Measurements from ENCODE around the gene IQCH.
A peak's percentile ranks its signal among the peaks of the same experiment; 100 is the strongest.
"Not testable (repeated sequence)": the region's sequence is repeated elsewhere in the genome, so short reads cannot be mapped to it uniquely, and the experiment has no call there.

The IQCH gene

DNA sequence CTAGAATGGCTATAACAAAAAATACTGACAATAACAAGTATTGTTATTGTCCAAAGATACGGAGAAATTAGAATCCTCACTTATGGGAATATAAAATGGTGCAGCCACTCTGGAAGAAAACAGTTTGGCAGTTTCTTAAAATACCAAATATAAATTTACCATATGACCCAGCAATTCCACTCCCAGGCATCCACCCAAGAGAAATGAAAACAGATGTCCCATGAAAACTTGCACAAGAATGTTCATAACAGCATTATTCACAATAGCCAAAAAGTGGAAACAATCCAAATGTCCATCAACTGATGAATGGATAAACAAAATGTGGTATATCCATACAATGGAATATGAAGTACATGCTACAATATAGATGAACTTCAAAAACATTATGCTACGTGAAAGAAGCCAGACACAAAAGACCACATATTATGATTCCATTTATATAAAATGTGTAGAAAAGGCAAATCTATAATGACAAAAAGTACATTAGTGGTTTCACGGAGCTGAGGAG is 9.6 kb upstream of the IQCH start:
- DNase-seq = no peak
- intact Hi-C loops (cut with DNase I) = no loop called here

DNA sequence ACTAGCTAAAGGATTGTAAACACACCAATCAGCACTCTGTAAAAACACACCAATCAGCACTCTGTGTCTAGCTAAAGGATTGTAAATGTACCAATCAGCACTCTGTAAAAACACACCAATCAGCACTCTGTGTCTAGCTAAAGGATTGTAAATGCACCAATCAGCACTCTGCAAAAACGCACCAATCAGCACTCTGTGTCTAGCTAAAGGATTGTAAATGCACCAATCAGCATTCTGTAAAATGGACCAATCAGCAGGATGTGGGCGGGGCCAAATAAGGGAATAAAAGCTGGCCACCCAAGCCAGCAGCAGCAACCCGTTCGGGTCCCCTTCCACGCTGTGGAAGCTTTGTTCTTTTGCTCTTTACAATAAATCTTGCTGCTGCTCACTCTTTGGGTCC is 8.0 kb upstream of the IQCH start:
- DNase-seq; intact Hi-C loops (cut with DNase I): not testable (repeated sequence)

DNA sequence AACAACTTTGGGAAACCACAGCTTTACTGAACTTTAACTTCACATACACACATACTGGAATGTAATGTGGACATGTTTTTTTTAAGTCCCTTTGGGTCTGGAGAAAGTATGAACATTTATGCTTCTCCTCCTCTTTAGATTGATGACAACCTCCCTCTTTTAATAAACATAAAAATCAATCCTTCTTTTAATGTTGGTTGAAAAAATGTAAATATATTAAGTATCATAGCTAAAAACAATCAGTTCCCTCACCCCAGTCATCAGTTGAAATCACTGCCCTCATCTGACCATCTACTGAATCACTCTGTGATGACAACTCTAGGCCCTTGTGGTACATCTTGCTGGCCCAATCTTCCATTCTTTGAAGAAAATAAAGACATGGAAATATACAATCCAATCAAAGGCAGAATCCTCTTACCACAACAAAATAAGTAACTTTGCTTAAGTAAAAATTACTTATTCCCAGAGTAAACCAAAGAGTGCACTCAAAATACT is 6.5 kb upstream of the IQCH start:
- intact Hi-C loops (cut with DNase I) = no loop called here
- no peak for DNase-seq

DNA sequence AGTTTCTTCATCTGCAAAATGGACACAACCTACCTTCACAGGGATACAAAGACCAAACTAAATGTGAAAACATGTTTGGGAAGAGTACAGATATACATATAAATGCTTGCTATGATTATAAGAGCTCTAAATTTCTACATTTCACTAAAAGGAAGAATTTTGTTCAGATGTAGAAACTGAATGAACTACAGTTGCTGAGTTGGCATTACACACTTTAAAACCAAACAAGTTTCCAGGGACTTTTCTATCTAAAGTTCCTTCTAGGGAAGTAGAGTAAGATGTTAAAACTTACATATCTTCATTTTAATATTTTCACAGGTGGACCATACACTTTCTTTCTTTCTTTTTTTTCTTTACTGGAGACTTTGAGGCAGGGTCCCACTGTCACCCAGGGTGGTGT is 4.8 kb upstream of the IQCH start:
- no peak for DNase-seq
- intact Hi-C loops (cut with DNase I) = loop anchor here (10.0 kb wide), 1 partner anchor 585 kb away; no protein-coding TSS in a partner anchor

DNA sequence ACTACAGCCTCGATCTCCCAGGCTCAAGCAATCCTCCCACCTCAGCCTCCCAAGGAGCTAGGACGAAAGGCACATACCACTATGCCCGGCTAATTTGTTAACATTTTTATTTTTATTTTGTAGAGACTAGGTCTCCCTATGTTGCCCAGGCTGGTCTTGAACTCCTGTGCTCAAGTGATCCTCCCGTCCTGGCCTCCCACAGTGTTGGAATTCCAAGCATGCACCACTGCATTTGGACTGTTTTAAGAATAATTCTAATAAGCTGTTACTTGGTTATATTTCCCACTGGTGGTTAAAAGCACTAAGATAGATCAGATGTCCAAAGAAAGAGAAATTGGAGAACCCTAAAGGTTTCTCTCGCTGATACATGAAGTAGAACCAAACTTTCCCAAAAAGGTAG is 3.3 kb upstream of the IQCH start:
- DNase-seq = no peak
- intact Hi-C loops (cut with DNase I) = loop anchor here (10.0 kb wide), 1 partner anchor 583 kb away; no protein-coding TSS in a partner anchor

DNA sequence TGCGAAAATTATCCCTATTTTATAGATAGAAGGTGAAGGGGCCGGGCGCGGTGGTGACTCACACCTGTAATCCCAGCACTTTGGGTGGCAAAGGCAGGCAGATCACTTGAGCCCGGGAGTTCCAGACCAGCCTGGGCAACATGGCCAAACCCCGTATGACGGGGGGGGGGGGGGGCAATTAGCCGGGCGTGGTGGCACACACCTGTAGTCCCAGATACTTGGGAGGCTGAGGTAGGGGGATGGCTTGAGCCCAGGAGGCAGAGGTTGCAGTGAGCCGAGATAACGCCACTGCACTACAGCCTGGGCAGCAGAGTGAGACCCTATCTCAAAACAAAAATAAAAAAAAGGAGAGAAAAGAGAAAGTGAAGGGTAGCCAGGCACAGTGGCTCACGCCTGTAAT is 1.5 kb upstream of the IQCH start:
- intact Hi-C loops (cut with DNase I) = loop anchor here (10.0 kb wide), 1 partner anchor 582 kb away; no protein-coding TSS in a partner anchor
- DNase-seq = peak in 1 of 10 donors; percentile 53

DNA sequence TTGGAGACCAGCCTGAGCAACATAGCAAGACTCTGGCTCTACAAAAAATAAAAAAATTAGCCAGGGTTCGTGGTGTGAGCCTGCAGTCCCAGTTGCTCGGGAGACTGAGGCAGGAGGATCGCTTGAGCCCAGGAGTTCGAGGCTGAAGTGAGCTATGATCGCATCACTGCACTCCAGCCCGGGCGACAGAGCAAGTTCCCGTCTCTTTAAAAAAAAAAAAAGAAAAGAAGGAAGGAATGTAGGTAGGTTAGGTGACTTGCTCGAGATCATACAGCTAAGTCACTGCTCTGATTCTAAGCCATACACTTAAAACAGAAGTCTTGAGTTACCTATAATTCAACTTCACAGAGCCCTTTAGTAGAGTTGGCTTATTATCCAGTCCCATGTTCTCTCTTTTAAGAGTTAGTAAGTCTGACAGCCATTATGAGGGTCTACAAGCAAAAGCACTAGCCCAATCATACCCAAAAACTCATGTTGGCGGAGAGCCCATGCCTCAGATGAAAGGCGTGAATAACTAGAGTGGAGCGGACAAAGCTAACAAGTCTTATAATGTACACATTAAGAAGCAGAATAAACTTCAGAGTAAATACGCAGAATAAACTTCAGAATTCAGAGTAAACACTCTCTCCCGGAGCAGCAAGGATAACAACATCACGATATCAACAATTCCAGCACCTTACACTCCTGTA is 893 bp upstream of the IQCH start:
- intact Hi-C loops (cut with DNase I) = loop anchor here (10.0 kb wide), 1 partner anchor 581 kb away; no protein-coding TSS in a partner anchor
- no peak for DNase-seq

DNA sequence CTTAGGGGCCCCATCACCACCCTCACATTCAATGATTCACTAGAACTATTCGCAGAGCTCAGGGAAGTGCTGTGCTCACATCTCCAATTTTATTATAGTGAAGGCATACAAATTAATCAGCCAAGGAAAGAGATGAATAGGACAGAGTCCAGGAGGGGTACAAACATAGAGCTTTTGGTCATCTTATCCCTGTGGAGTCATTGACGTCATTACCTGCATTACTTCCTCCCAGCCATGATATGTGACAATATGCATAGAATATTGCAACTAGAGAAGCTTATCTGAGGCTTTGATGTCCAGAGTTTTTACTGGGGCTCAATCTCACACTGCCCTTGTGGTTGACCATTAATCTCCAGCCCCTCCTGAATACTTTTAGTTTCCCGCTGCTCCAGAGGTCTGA is 1.5 kb downstream of the IQCH start:
- intact Hi-C loops (cut with DNase I) = loop anchor here (10.0 kb wide), 1 partner anchor 579 kb away; no protein-coding TSS in a partner anchor
- DNase-seq = no peak

DNA sequence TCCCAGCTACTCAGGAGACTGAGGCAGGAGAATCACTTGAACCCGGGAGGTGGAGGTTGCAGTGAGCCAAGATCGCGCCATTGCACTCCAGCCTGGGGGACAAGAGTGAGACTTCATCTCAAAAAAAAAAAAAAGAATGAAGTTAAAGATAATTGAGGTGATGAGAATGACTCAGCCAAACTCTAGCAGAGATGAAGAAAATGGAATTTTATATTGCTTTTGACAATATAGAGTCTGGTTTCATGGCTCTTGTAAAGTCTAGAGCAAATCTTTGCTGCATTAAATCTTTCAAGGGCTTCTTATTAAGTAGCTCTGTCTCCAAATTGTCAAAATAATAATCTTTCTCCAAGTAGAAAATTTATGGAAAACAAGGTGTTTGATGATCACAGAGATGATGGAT is 3.8 kb downstream of the IQCH start:
- not testable (repeated sequence) for DNase-seq
- intact Hi-C loops (cut with DNase I) = loop anchor here (10.0 kb wide), 1 partner anchor 576 kb away; no protein-coding TSS in a partner anchor

DNA sequence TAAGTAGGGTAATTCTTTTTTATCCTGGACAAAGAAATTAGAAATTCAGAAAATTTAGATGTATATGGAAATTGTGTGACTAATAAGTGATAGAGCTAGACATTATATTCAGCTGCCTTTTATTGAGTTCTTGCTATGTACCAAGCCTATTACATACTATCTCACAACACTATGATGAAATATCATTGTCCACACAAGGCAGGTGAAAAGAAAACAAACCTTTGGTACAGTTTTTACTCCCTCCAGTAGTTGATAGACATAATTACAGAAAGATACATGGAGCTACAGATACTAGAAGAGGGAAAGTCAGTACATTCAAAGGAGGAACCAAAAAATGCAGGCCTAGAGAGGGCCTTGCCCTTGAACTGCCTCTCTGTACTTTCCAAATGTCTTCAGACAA is 4.8 kb downstream of the IQCH start:
- intact Hi-C loops (cut with DNase I) = loop anchor here (10.0 kb wide), 1 partner anchor 575 kb away; no protein-coding TSS in a partner anchor
- no peak for DNase-seq

DNA sequence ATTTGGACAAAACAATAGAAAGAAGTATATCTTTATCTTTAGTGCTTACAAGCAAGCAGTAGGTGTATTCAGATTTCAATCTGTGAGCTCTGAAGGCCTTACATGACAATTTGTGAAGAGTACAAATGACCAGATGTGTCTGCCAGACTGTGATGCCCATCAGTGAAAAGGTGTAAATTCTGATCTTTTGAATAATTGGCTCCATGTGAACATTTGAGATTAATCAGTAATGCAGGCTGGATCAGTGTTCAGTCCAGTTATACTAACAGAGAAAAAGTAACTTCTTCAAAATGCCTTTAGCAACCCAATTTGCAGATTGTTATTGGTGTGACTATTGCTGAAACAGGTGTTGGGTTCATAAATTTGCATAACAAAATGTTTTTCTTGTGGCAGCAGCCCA is 5.2 kb downstream of the IQCH start:
- DNase-seq = no peak
- intact Hi-C loops (cut with DNase I) = loop anchor here (10.0 kb wide), 1 partner anchor 575 kb away; no protein-coding TSS in a partner anchor

DNA sequence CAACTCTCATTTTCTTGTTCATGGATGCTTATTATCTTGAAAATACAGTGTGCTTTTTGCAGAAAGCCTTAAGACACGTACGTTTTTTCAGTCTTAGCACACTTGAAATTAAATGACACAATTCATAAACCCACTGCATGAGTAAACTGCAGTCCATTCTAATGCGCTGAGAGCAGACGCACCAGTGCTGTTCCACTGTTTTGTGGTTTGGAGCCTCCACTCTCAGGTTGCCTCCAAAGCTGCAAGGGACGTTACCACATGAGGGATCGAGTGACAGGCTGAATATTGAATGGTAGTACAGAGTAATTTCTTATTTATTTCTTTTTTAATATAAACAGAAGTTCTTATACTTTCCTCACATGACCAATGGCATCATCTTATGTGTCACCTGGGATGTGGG is 12.3 kb downstream of the IQCH start:
- intact Hi-C loops (cut with DNase I) = no loop called here
- DNase-seq = no peak

DNA sequence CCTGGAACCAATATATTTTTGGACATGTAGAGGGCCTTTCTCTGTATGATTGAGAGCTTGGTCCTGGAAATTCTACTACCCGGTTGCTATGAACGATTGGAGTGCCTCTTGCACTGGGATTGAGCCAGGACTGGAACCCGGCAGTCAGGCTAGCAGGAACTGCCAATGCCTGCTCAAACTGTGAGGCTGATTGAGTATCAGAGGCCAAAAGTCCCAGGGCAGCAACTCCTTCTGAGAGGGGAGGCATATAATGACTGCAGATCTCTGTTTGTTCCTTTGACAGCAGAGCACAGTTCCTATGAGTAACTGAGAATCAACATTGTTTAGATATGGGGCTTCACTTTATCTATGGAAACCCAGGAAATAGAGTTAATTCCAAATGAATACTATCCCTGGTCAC is 12.9 kb downstream of the IQCH start:
- no peak for DNase-seq
- intact Hi-C loops (cut with DNase I) = no loop called here

DNA sequence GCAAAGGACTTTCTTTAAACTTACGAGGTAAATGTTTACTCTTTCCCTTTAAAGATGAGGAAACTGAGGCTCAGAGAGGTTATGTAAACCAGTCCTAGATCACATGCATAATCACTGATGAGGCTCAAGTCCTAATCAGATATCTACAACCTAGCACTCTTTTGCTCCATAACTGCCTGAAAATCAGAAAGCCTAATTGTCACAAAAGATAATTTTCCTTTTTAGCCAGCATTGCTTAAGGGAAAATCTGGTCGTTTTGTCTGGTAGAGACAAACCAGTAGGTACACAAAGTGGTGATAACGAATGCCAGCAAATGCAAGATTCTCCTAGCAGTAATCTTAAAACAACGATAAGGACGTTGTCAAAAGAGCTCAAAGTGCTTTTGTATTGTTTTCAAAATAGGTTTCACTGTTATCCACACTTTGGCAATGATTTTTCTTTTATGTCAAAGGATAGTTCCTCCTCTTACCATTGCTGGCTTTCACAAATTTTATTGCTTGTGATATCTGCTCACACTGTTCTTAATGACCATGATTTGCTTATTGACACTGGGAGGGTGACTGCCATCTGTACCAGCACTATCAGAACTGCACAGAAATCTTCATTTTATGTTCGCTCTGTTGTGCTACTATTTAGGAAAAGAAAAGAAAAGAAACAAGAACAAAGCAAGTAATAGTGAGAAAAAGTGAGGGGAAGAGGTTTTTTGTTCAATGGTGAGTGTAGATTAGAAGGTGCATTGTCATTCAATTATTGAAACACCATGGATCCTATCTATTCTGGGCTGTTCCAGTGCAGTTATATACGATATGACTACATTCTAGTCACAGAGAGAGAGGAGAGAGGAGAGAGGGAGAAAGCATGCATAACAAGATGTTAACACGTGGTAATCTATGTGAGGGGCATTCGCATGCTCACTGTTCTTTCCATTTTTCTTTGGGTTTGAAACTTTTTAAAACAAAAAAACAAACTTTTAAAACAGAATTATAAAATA is 13.7 kb downstream of the IQCH start:
- intact Hi-C loops (cut with DNase I) = no loop called here
- DNase-seq = no peak

DNA sequence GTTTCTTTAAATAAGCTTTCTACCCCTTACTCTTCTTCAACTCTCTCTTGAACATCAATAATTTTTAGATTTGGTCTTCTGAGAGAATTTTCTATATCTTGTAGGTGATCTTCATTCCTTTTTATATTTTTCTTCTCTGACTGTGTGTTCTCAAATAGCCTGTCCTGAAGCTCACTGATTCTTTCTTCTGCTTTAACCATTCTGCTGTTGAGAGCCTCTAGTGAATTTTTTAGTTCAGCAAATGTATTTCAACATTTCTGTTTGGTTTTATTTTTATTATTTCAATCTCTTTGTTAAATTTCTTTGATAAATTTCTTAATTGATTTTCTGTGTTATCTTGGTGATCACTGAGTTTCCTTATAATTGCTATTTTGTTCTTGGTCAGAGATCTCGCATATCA is 19.6 kb downstream of the IQCH start:
- intact Hi-C loops (cut with DNase I) = no loop called here
- DNase-seq = no peak

DNA sequence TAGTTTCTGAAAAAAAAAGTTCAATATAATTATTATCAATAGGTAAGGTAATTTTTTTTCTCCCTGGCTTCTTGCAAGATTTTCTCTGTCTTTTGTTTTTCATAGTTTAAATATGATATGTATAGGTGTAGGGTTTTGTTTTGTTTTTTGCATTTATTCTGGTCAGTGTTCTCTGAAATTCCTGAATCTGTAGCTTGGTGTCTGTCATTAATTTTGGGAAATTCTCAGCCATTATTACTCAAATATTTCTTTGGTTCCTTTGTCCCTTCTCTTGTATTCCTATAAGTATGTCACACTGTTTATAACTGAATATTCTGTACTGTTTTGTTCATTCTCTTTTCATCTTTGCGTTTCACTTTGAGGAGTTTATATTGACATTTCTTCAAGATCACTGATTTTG is 22.1 kb downstream of the IQCH start:
- intact Hi-C loops (cut with DNase I) = no loop called here
- DNase-seq = no peak

DNA sequence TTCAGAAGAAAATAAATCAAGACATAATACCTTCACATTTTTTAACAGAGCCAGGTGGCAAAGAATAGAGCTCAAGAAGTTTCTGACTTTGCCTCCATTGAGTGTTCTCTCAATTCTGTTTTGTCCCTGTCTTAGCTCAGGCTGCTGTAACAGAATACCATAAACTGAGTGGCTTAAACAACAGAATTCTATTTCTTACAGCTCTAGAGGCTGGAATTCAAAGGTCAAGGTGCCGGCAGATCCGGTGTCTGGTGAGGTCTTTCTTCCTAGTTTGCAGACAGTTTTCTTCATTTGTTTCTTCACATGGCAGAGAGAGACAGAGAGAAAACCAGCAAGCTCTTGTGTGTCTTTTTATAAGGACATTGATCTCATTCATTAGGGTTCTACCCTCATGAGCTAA is 25.6 kb downstream of the IQCH start:
- intact Hi-C loops (cut with DNase I) = no loop called here
- DNase-seq = no peak

DNA sequence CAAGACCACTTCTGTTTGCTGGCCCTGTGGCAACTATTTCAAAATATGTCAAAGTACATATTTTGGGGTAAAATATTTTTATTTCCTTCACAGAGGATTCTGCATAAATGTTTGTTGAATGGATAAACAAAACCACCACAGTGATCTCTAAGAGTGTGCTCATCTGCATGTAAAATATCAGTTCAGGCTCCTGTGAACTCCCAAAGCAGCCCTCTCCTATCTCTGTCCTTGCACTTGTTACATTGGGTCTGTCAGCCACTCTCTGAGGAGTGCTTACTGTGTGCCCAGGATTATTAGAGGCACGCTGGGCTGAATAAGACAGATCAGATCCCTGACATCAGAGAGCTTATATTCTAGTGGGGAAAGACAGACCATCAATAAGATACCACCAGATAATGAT is 27.1 kb downstream of the IQCH start:
- intact Hi-C loops (cut with DNase I) = no loop called here
- no peak for DNase-seq

DNA sequence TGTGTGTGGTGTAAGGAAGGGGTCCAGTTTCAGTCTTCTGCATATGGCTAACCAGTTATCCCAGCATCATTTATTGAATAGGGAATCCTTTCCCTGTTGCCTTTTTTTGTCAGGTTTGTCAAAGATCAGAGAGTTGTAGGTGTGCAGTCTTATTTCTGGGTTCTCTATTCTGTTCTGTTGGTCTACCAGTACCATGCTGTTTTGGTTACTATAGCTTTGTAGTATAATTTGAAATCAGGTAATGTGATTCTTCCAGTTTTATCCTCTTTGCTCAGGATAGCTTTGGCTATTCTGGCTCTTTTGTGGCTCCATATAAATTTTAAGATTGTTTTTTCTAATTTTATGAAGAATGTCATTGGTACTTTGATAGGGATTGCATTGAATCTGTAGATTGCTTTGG is 31.0 kb downstream of the IQCH start:
- intact Hi-C loops (cut with DNase I); DNase-seq: not testable (repeated sequence)

DNA sequence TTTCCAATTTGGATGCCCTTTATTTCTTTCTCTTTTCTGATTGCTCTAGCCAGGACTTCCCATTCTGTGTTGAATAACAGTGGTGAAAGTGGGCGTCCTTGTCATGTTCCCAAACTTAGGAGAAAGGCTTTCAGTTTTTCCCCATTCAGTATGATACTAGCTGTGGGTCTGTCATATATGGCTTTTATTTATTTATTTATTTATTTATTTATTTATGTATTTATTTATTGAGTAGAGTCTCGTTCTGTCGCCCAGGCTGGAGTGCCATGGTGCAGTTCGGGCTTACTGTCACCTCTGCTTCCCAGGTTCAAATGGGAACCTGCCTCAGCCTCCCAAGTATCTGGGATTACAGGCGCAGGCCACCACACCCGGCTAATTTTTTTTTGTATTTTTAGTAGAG is 31.8 kb downstream of the IQCH start:
- DNase-seq; intact Hi-C loops (cut with DNase I): not testable (repeated sequence)

DNA sequence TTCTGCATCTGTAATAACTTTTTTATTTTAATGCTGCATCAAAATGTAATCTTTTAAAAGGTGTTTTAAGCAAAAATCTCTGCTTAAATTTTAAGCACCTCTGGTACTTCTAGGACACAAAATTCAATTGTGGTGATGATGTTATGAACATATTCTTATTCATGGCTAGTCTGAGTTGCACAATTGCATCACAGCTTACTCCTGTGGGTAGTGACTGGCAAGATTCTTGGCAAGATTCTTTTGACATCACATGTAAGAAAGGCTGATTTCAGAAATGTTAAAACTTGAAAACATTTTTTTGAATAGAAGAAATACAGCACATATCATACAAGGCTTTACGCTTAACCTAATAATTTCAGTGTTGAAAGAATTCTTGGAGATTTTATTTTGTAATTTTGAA is 35.7 kb downstream of the IQCH start:
- intact Hi-C loops (cut with DNase I) = no loop called here
- no peak for DNase-seq
